Keratinocyte (primary cell): Measurements from ENCODE around the gene PRKN. TPM values are rescaled to one million over a fixed set of nuclear protein-coding genes. Genes with fewer than 3 reads are reported as not detected.

Experiments
- DNase-seq: peaks from one replicate; pipeline ENCODE4 v3.0.0-alpha.2; 2011; ENCODE audit warnings: low read depth, missing footprints, low spot score
- FAIRE-seq: peaks from 2 replicates; lab custom pipeline; 2011; peaks lifted over from hg19 to GRCh38; lab: Jason Lieb, UNC
- H2AFZ ChIP-seq: 2 replicates; pipeline ENCODE4 v1.6.0; 2012; ENCODE audit warnings: low read length, control low read depth, inconsistent platforms; ENCODE audit not compliant: control insufficient read depth
- H3K27ac ChIP-seq: 2 replicates; pipeline ENCODE4 v1.5.1; 2011; ENCODE audit warnings: low read length; ENCODE audit not compliant: control insufficient read depth, insufficient read depth
- H3K27me3 ChIP-seq: 3 replicates; pipeline ENCODE4 v1.6.0; 2011; ENCODE audit warnings: low read length; ENCODE audit not compliant: control insufficient read depth, insufficient read depth; ENCODE audit errors: extremely low read depth
- H3K36me3 ChIP-seq, 2 experiments: 2 replicates in 1 of 2; 3 replicates in 1 of 2; pipeline ENCODE4 v1.5.1; 2011; ENCODE audit warnings: low read length in 2 of 2, mild to moderate bottlenecking in 1 of 2; ENCODE audit not compliant: control insufficient read depth in 2 of 2, insufficient read depth in 2 of 2; ENCODE audit errors: extremely low read depth in 1 of 2
- H3K4me1 ChIP-seq: 3 replicates; pipeline ENCODE4 v1.5.1; 2011; ENCODE audit warnings: low read length; ENCODE audit not compliant: control insufficient read depth, insufficient read depth; ENCODE audit errors: extremely low read depth
- H3K4me2 ChIP-seq: 3 replicates; pipeline ENCODE4 v1.6.0; 2011; ENCODE audit warnings: low read depth, low read length; ENCODE audit not compliant: control insufficient read depth, insufficient read depth; ENCODE audit errors: extremely low read depth
- H3K4me3 ChIP-seq, 3 experiments: fragments of 200-600 bp in 1 of 3; sonication (generic) in 1 of 3; 2 replicates in 2 of 3; 3 replicates in 1 of 3; pipeline ENCODE4 v1.5.1; 2011 to 2016; ENCODE audit warnings: low read length in 3 of 3, mild to moderate bottlenecking in 3 of 3, control low read depth in 2 of 3, inconsistent platforms in 1 of 3, low read depth in 1 of 3, mixed read lengths in 1 of 3, mixed run types in 1 of 3, moderate library complexity in 1 of 3; ENCODE audit not compliant: control insufficient read depth in 2 of 3, insufficient read depth in 2 of 3; ENCODE audit errors: extremely low read depth in 1 of 3
- H3K79me2 ChIP-seq: 2 replicates; pipeline ENCODE4 v1.6.0; 2012; ENCODE audit warnings: low read length; ENCODE audit not compliant: control insufficient read depth, insufficient read depth
- H3K9ac ChIP-seq: 3 replicates; pipeline ENCODE4 v1.6.0; 2011; ENCODE audit warnings: low read length; ENCODE audit not compliant: control insufficient read depth, insufficient read depth; ENCODE audit errors: extremely low read depth
- H3K9me1 ChIP-seq: 3 replicates; pipeline ENCODE4 v1.6.0; 2011; ENCODE audit warnings: low read length; ENCODE audit not compliant: control insufficient read depth, insufficient read depth; ENCODE audit errors: extremely low read depth
- H3K9me3 ChIP-seq: 2 replicates; pipeline ENCODE4 v1.5.1; 2012; ENCODE audit warnings: low read depth, low read length; ENCODE audit not compliant: control insufficient read depth
- H4K20me1 ChIP-seq: 3 replicates; pipeline ENCODE4 v1.6.0; 2011; ENCODE audit warnings: low read length; ENCODE audit not compliant: control insufficient read depth, insufficient read depth; ENCODE audit errors: extremely low read depth
- EZH2 ChIP-seq: IDR thresholded peaks from one replicate; pipeline ENCODE4 v1.6.1; 2012; ENCODE audit warnings: inconsistent platforms, mild to moderate bottlenecking, low read length, moderate library complexity
- dilution Hi-C: fragments of 300-500 bp; cut with MboI; formaldehyde crosslinking; loops from one replicate; pipeline ENCODE4 v1.7.0; 2020; ENCODE audit warnings: low sequenced_read_pairs; ENCODE audit not compliant: extremely low pct_ligation_motif_present
- polyA plus RNA-seq, 5 experiments: library from polyadenylated mRNA; depleted of rRNA in 3 of 5; stranded (reverse) in 3 of 5; stranded (forward) in 1 of 5; unstranded in 1 of 5; fragments of >200 nt; gene quantifications; 1 replicate in 1 of 5; 2 replicates in 3 of 5; 3 replicates in 1 of 5; pipeline versions ENCODE4 v1.2.1 to v1.2.3, GENCODE V29; 2011 to 2012; ENCODE audit warnings: missing spikeins in 2 of 5, low read depth in 1 of 5, low replicate concordance in 1 of 5
- TF ChIP-seq, protein P1 (sequence below), 3 experiments: IDR thresholded peaks in 1 of 3; conservative IDR thresholded peaks in 1 of 3; optimal IDR thresholded peaks in 1 of 3; 2 replicates in 2 of 3; 3 replicates in 1 of 3; pipeline versions ENCODE3 to v1.5.1; 2011; ENCODE audit warnings: low read length in 3 of 3, mild to moderate bottlenecking in 3 of 3, moderate library complexity in 2 of 3, control low read depth in 1 of 3, inconsistent platforms in 1 of 3; ENCODE audit not compliant: insufficient read depth in 2 of 3; ENCODE audit errors: extremely low read depth in 1 of 3

Gene PRKN
- polyA plus RNA-seq, 1 donor (not counting 4 experiments of a cell fraction or from before 2014, with no cell fraction given), result 0.67 TPM

DNA sequence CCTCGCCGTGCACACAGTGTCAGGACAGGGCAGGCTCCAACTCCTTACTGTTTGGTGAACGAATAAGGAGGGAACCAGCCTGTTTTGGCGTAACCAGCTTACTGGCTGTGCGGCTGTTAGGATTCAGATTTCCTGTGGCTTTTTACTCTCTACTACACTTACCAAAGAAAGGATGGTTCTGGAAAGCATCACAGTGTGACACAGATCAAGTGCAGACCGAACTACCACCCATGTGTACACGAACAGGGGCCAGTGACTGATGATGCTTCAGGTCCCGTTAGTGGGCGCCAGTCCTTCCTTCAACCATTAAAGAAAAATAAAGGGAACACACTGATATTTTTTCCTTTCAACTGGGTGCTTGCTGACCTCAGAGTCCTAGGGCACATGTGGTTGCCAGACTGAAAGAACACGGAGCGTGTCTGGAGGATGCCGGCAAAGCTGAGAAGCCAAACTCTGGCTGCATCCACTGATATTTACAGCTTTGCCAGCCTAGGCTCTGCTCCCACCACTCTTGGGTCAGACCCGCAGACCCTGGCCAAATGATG is 1101.4 kb downstream of the PRKN start:
- no peak overlapping the region for H2AFZ ChIP-seq
- no peak for FAIRE-seq
- dilution Hi-C loops, result no loop called here
- no peaks in the 10 kb centered on the region for H4K20me1 ChIP-seq
- no peak overlapping the region for H3K27ac ChIP-seq
- DNase-seq, result no peak
- H3K4me3 ChIP-seq, result no peak overlapping the region
- no peak overlapping the region for H3K4me2 ChIP-seq
- H3K9ac ChIP-seq, result no peak overlapping the region
- no peaks in the 10 kb centered on the region for H3K36me3 ChIP-seq
- H3K4me1 ChIP-seq, result no peaks in the 10 kb centered on the region
- no peaks in the 10 kb centered on the region for H3K27me3 ChIP-seq
- no peaks in the 10 kb centered on the region for H3K79me2 ChIP-seq
- H3K9me3 ChIP-seq, result no peaks in the 10 kb centered on the region
- TF ChIP-seq, protein P1, sequence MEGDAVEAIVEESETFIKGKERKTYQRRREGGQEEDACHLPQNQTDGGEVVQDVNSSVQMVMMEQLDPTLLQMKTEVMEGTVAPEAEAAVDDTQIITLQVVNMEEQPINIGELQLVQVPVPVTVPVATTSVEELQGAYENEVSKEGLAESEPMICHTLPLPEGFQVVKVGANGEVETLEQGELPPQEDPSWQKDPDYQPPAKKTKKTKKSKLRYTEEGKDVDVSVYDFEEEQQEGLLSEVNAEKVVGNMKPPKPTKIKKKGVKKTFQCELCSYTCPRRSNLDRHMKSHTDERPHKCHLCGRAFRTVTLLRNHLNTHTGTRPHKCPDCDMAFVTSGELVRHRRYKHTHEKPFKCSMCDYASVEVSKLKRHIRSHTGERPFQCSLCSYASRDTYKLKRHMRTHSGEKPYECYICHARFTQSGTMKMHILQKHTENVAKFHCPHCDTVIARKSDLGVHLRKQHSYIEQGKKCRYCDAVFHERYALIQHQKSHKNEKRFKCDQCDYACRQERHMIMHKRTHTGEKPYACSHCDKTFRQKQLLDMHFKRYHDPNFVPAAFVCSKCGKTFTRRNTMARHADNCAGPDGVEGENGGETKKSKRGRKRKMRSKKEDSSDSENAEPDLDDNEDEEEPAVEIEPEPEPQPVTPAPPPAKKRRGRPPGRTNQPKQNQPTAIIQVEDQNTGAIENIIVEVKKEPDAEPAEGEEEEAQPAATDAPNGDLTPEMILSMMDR (optimal IDR thresholded peaks at IDR 0.05 in 1 of 3, IDR thresholded peaks at IDR 0.05 in 1 of 3, conservative IDR thresholded peaks at IDR 0.05 in 1 of 3; ENCODE audit: extremely low read depth in 1 of 3, insufficient read depth in 2 of 3, low read length in 3 of 3), result no peak
- no peak for TF ChIP-seq EZH2
- H3K9me1 ChIP-seq, result no peaks in the 10 kb centered on the region

DNA sequence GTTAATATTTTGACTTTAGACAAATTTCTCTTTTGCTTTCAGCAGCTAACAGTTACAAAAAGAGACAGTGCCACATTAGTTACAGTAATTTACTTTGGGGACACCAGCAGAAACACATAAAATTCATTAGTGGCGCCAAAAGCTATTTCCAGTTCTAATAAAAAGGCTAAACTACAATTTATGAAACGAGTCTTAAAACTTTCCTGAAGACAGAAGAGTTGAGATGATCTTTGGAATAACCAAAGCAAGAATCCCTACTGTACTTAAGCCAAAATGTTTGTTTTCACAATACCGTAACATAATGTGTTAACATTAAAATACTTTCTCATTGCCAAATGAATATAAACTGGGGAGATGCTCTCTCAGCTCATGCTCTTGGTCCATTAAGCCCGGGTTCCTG is 1103.5 kb downstream of the PRKN start:
- DNase-seq (no peak), FAIRE-seq (no peak)
- no peak overlapping the region for H3K27ac ChIP-seq
- no peak overlapping the region for H3K4me2 ChIP-seq
- no peak overlapping the region for H2AFZ ChIP-seq
- no peak overlapping the region for H3K9ac ChIP-seq
- H3K79me2 ChIP-seq, result no peaks in the 10 kb centered on the region
- H3K4me1 ChIP-seq, result no peaks in the 10 kb centered on the region
- TF ChIP-seq, protein P1 (optimal IDR thresholded peaks at IDR 0.05 in 1 of 3, IDR thresholded peaks at IDR 0.05 in 1 of 3, conservative IDR thresholded peaks at IDR 0.05 in 1 of 3; ENCODE audit: extremely low read depth in 1 of 3, insufficient read depth in 2 of 3, low read length in 3 of 3), result no peak
- no peak for TF ChIP-seq EZH2
- no peaks in the 10 kb centered on the region for H3K27me3 ChIP-seq
- H3K9me3 ChIP-seq, result no peaks in the 10 kb centered on the region
- H3K9me1 ChIP-seq, result no peaks in the 10 kb centered on the region
- dilution Hi-C loops, result no loop called here
- no peak overlapping the region for H3K4me3 ChIP-seq
- no peaks in the 10 kb centered on the region for H4K20me1 ChIP-seq
- H3K36me3 ChIP-seq, result no peaks in the 10 kb centered on the region
